B cell (primary cell): Measurements from ENCODE around the gene PDZRN3. TPM values are rescaled to one million over a fixed set of nuclear protein-coding genes. Genes with fewer than 3 reads are reported as not detected.

Source experiments
- ATAC-seq: fragments of 200-7000 bp; cut with Tn5 transposase; one replicate; pipeline ENCODE4 v1.10.0; 2021; ENCODE audit warnings: low read depth, mild to moderate bottlenecking, moderate number of reproducible peaks, moderate library complexity
- CTCF ChIA-PET: fragments of 350-600 bp; sonication (Branson Sonifier 250); formaldehyde crosslinking; loops from one replicate; lab custom pipeline; 2021; ENCODE audit warnings: antibody characterized with exemption, inconsistent platforms; lab: Charles Lee
- POLR2A ChIA-PET: fragments of 350-600 bp; sonication (Branson Sonifier 250); formaldehyde crosslinking; loops from one replicate; lab custom pipeline; 2021; ENCODE audit warnings: antibody characterized with exemption; lab: Charles Lee
- DNase-seq: peaks from one replicate; pipeline ENCODE4 v3.0.0; 2013
- H2AFZ ChIP-seq: 2 replicates; pipeline ENCODE4 v1.6.1; 2012; ENCODE audit warnings: mild to moderate bottlenecking, low read depth, low read length; ENCODE audit not compliant: insufficient read depth, poor library complexity, severe bottlenecking
- H3K27ac ChIP-seq, 2 donors: 1 replicate in 1 of 2; 2 replicates in 1 of 2; pipeline ENCODE4 v1.5.1; 2012 to 2013; ENCODE audit warnings: low read length in 2 of 2, mild to moderate bottlenecking in 2 of 2, moderate library complexity in 1 of 2
- H3K27me3 ChIP-seq, 4 experiments: fragments of 200-600 bp in 1 of 4; sonication (generic) in 1 of 4; replicated peaks in 1 of 4; 1 replicate in 2 of 4; 2 replicates in 2 of 4; pipeline versions ENCODE4 v1.6.1 to v1.7.0; 2013 to 2016; ENCODE audit warnings: low read length in 3 of 4, mild to moderate bottlenecking in 2 of 4, mixed read lengths in 1 of 4, moderate library complexity in 1 of 4; ENCODE audit not compliant: insufficient read depth in 4 of 4, control insufficient read depth in 3 of 4; ENCODE audit errors: control extremely low read depth in 1 of 4
- H3K36me3 ChIP-seq, 2 experiments: replicated peaks in 1 of 2; 1 replicate in 1 of 2; 2 replicates in 1 of 2; pipeline versions ENCODE4 v1.6.1 to v1.7.1; 2013; ENCODE audit warnings: low read length in 1 of 2; ENCODE audit not compliant: insufficient read depth in 2 of 2, control insufficient read depth in 1 of 2; ENCODE audit errors: control extremely low read depth in 1 of 2, extremely low read depth in 1 of 2
- H3K4me1 ChIP-seq, 2 donors: fragments of 200-600 bp in 1 of 2; sonication (generic) in 1 of 2; 1 replicate in 1 of 2; 2 replicates in 1 of 2; pipeline versions ENCODE4 v1.5.1 to v1.6.1; 2013 to 2017; ENCODE audit warnings: low read length in 2 of 2; ENCODE audit not compliant: control insufficient read depth in 2 of 2, insufficient read depth in 2 of 2
- H3K4me2 ChIP-seq: replicated peaks from 2 replicates; pipeline ENCODE3; 2012; ENCODE audit warnings: mild to moderate bottlenecking, low read depth, low read length; ENCODE audit not compliant: poor library complexity, severe bottlenecking
- H3K4me3 ChIP-seq, 5 experiments: fragments of 200-600 bp in 1 of 5; sonication (generic) in 1 of 5; 1 replicate in 3 of 5; 2 replicates in 2 of 5; pipeline versions ENCODE4 v1.5.1 to v1.7.0; 2011 to 2016; ENCODE audit warnings: low read length in 4 of 5, mild to moderate bottlenecking in 4 of 5, low read depth in 2 of 5, control low read depth in 1 of 5, moderate library complexity in 1 of 5; ENCODE audit not compliant: insufficient read depth in 1 of 5; ENCODE audit errors: control extremely low read depth in 1 of 5, extremely low read depth in 1 of 5
- H3K79me2 ChIP-seq: fragments of 200-600 bp; sonication (generic); one replicate; pipeline ENCODE4 v1.6.0; 2016; ENCODE audit warnings: low read length; ENCODE audit not compliant: control insufficient read depth, insufficient read depth
- H3K9ac ChIP-seq: fragments of 200-600 bp; sonication (generic); 2 replicates; pipeline ENCODE4 v1.6.1; 2017; ENCODE audit warnings: mild to moderate bottlenecking, low read length, moderate library complexity
- H3K9me3 ChIP-seq, 3 donors: one replicate each; pipeline versions ENCODE4 v1.6.1 to v1.7.1; 2013; ENCODE audit warnings: low read length in 2 of 3; ENCODE audit not compliant: control insufficient read depth in 2 of 3, insufficient read depth in 1 of 3; ENCODE audit errors: control extremely low read depth in 1 of 3
- H4K20me1 ChIP-seq: 2 replicates; pipeline ENCODE4 v1.6.0; 2012; ENCODE audit warnings: mild to moderate bottlenecking, low read length; ENCODE audit not compliant: insufficient read depth, control insufficient read depth, poor library complexity, severe bottlenecking
- H3K27ac Mint-ChIP-seq: one replicate; pipeline ENCODE4 v1.8.0; 2021; ENCODE audit warnings: mixed read lengths
- H3K27me3 Mint-ChIP-seq: one replicate; pipeline ENCODE4 v1.8.0; 2021; ENCODE audit warnings: mixed read lengths
- H3K4me1 Mint-ChIP-seq: one replicate; pipeline ENCODE4 v1.8.0; 2021; ENCODE audit warnings: mixed read lengths
- H3K4me3 Mint-ChIP-seq: one replicate; pipeline ENCODE4 v1.8.0; 2021; ENCODE audit warnings: mixed read lengths
- H3K9me3 Mint-ChIP-seq: one replicate; pipeline ENCODE4 v1.8.0; 2022; ENCODE audit warnings: mixed read lengths; ENCODE audit not compliant: insufficient read depth
- CTCF ChIP-seq: fragments of 200-600 bp; IDR thresholded peaks from one replicate; pipeline ENCODE4 v1.8.0; 2022; ENCODE audit warnings: antibody characterized with exemption, mild to moderate bottlenecking
- EZH2 ChIP-seq: IDR thresholded peaks from 2 replicates; pipeline ENCODE4 v1.6.1; 2012; ENCODE audit warnings: borderline replicate concordance, low read depth, mild to moderate bottlenecking, moderate library complexity, low read length; ENCODE audit not compliant: insufficient read depth, poor library complexity, severe bottlenecking
- WGBS: methylation state at CpG from one replicate; pipeline ENCODE4 v1.1.5; 2013; ENCODE audit warnings: missing lambda C conversion rate; ENCODE audit not compliant: insufficient coverage; 5-methylcytosine and 5-hydroxymethylcytosine counted together
- intact Hi-C: fragments of 100-400 bp; cut with micrococcal nuclease; formaldehyde crosslinking; loops from one replicate; pipeline ENCODE4 v1.10.0; 2022
- polyA plus RNA-seq: library from polyadenylated mRNA; depleted of rRNA; stranded (reverse); fragments of >200 nt; gene quantifications from 2 replicates; pipeline ENCODE4 v1.2.3, GENCODE V29; 2012
- total RNA-seq, 2 donors: library from RNA; stranded (reverse); fragments of 120-200 nt in 1 of 2; gene quantifications; 1 replicate in 1 of 2; 2 replicates in 1 of 2; pipeline versions ENCODE4 v1.2.3 to v1.2.4, GENCODE V29; 2013 to 2022

The PDZRN3 gene
- total and polyA plus RNA-seq, 2 donors (not counting 1 experiment from before 2014, with no cell fraction given), result not detected

DNA sequence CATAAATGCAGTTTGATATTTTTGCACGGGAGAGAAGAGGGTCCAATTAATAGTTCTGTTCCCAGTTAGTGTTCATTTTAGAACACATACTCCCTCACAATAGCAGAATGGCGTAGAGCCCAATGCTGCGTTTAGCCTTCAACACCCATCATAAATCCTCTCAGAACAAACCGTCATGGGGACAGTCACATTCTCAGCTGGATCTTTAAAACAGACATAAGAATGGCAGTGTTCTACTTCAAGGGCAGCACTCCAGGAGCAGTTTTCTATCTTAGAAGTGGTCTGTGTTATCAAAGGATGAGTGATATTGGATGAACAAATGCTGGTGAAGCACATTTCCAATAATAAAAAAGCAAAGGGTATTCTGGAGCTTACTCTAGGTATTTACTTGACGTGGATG is 230.5 kb downstream of the PDZRN3 start:
- no peak for ATAC-seq
- Histone ChIP-seq H3K4me1 (no peaks in the 10 kb centered on the region), H3K27ac (no peak overlapping the region), H3K4me3 (no peak overlapping the region), H3K9me3 (peaks cover 0 to 4% (median 0%) of the 10 kb centered on the region in 3 donors), H3K4me2 (no peak overlapping the region), H4K20me1 (no peaks in the 10 kb centered on the region), H3K79me2 (no peaks in the 10 kb centered on the region), H3K9ac (no peak overlapping the region), H3K36me3 (no peaks in the 10 kb centered on the region), H3K27me3 (peaks cover 0 to 4% (median 0%) of the 10 kb centered on the region in 4 experiments), H2AFZ (no peak overlapping the region)
- ChIA-PET POLR2A (no interaction called here), CTCF (no interaction called here)
- 100% methylated on average over 1 of the region's 5 CpGs for WGBS
- intact Hi-C loops, result no loop called here
- TF ChIP-seq CTCF (no peak), EZH2 (no peak)
- H3K9me3 Mint-ChIP-seq, result no peaks in the 10 kb centered on the region
- H3K27ac Mint-ChIP-seq, result no peak overlapping the region
- no peak for DNase-seq
- peaks cover 3% of the 10 kb centered on the region for H3K27me3 Mint-ChIP-seq
- H3K4me1 Mint-ChIP-seq, result no peaks in the 10 kb centered on the region
- H3K4me3 Mint-ChIP-seq, result no peak overlapping the region

DNA sequence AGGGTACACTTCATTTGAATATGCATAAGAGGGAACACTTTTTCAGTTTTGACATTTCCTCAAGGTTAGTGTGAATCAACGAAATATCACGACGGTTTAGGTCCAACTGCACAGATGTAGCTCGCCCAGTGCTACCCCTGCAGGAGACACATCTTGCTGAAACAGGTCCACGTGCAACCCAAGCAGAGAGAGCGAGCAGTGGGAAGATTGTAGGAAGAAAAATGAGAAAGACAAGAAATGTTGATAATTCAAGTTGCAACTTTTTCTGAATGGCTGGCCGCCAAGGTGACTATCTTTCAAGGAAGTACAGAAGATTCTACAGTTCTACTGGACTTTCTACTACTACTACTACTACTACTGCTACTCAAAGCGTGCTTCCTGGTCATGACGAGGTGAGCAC is 231.7 kb downstream of the PDZRN3 start:
- ATAC-seq (no peak), DNase-seq (no peak)
- peaks cover 3% of the 10 kb centered on the region for H3K27me3 Mint-ChIP-seq
- Histone ChIP-seq H4K20me1 (no peaks in the 10 kb centered on the region), H3K9ac (no peak overlapping the region), H3K79me2 (no peaks in the 10 kb centered on the region), H3K36me3 (no peaks in the 10 kb centered on the region), H3K4me1 (no peaks in the 10 kb centered on the region), H3K27ac (no peak overlapping the region), H3K9me3 (peaks cover 0 to 4% (median 0%) of the 10 kb centered on the region in 3 donors), H3K27me3 (peaks cover 0 to 4% (median 0%) of the 10 kb centered on the region in 4 experiments), H3K4me2 (no peak overlapping the region), H3K4me3 (no peak overlapping the region), H2AFZ (no peak overlapping the region)
- intact Hi-C loops, result no loop called here
- no peaks in the 10 kb centered on the region for H3K4me1 Mint-ChIP-seq
- WGBS, result 93% methylated on average over 6 of the region's 9 CpGs
- H3K27ac Mint-ChIP-seq, result no peak overlapping the region
- no peaks in the 10 kb centered on the region for H3K9me3 Mint-ChIP-seq
- no peak overlapping the region for H3K4me3 Mint-ChIP-seq
- POLR2A ChIA-PET, result no interaction called here
- CTCF ChIA-PET, result no interaction called here
- TF ChIP-seq EZH2 (no peak), CTCF (no peak)
